Stimulated activated CD4-positive, alpha-beta T cell treated with anti-CD3 and anti-CD28 coated beads, TNF-alpha, amount 100 ng/mL, for 24 hours (primary cell): ENCODE results near the gene MRPS25.
A peak's percentile ranks its signal among the peaks of the same experiment; 100 is the strongest.

Experiments
- DNase-seq, 3 experiments: peaks; one replicate each; pipeline ENCODE4 v3.0.0-alpha.2; 2020; ENCODE audit warnings: low read depth in 3 of 3

MRPS25 gene

GRCh38 chr3:15083252-15083651 lies 18.1 kb upstream of the MRPS25 start:
- no peak for DNase-seq

- no peak for DNase-seq
These were observed 17.0 kb upstream of the MRPS25 start for GRCh38 chr3:15081960-15082664.

- DNase-seq, result no peak
These were observed 14.0 kb upstream of the MRPS25 start for GRCh38 chr3:15079091-15079490.

GRCh38 chr3:15074500-15074899 lies 9.4 kb upstream of the MRPS25 start:
- DNase-seq, result no peak

- DNase-seq, result no peak
These were observed 6.6 kb upstream of the MRPS25 start for GRCh38 chr3:15071699-15072098.

- no peak for DNase-seq
These were observed 4.3 kb upstream of the MRPS25 start for GRCh38 chr3:15069441-15069840.

GRCh38 chr3:15066467-15066866 lies 1.4 kb upstream of the MRPS25 start:
- DNase-seq, result no peak

- no peak for DNase-seq
These were observed 464 bp upstream of the MRPS25 start for GRCh38 chr3:15065550-15066007.

GRCh38 chr3:15064299-15064834 lies 748 bp downstream of the MRPS25 start:
- DNase-seq, result peak in 1 of 3 experiments; percentile 29

- no peak for DNase-seq
These were observed 1.3 kb downstream of the MRPS25 start for GRCh38 chr3:15063656-15064286.

GRCh38 chr3:15063238-15063637 lies 1.9 kb downstream of the MRPS25 start:
- no peak for DNase-seq

- DNase-seq, result no peak
These were observed 5.1 kb downstream of the MRPS25 start for GRCh38 chr3:15060029-15060428.

- DNase-seq, result no peak
These were observed 8.3 kb downstream of the MRPS25 start for GRCh38 chr3:15056676-15057404.

- DNase-seq, result peak; percentile 43 to 63 (median 60)
These were observed 10.0 kb downstream of the MRPS25 start for GRCh38 chr3:15055019-15055557.

- no peak for DNase-seq
These were observed 11.6 kb downstream of the MRPS25 start for GRCh38 chr3:15053541-15053940.

GRCh38 chr3:15052335-15053242 lies 12.5 kb downstream of the MRPS25 start:
- DNase-seq, result no peak

GRCh38 chr3:15051531-15051930 lies 13.6 kb downstream of the MRPS25 start:
- DNase-seq, result peak in 2 of 3 experiments; percentile 13 to 30

- no peak for DNase-seq
These were observed 14.6 kb downstream of the MRPS25 start for GRCh38 chr3:15050405-15051092.

GRCh38 chr3:15049584-15049983 lies 15.5 kb downstream of the MRPS25 start:
- DNase-seq, result no peak

- DNase-seq, result no peak
These were observed 19.4 kb downstream of the MRPS25 start for GRCh38 chr3:15045667-15046066.
